Small intestine (tissue), 7 donors: ENCODE measurements around the gene PDCD5. TPM values are rescaled to one million over a fixed set of nuclear protein-coding genes. Genes with fewer than 3 reads are reported as not detected.
A peak's percentile ranks its signal among the peaks of the same experiment; 100 is the strongest.
"Not testable (repeated sequence)": the region's sequence is repeated elsewhere in the genome, so short reads cannot be mapped to it uniquely, and the experiment has no call there.

ENCODE experiments used
- DNase-seq, 2 donors: peaks; one replicate each; pipeline versions ENCODE4 v3.0.0 to v3.0.0-alpha.2; 2013
- FAIRE-seq: peaks from 2 replicates; lab custom pipeline; 2012; peaks lifted over from hg19 to GRCh38; lab: Jason Lieb, UNC
- H3K27ac ChIP-seq, 3 donors: one replicate each; pipeline ENCODE4 v1.5.1; 2013; ENCODE audit warnings: low read length in 2 of 3, mild to moderate bottlenecking in 2 of 3, control low read depth in 1 of 3, inconsistent platforms in 1 of 3, low read depth in 1 of 3, moderate library complexity in 1 of 3
- H3K27me3 ChIP-seq, 3 donors: one replicate each; pipeline ENCODE4 v1.6.1; 2013; ENCODE audit warnings: low read length in 3 of 3, inconsistent platforms in 1 of 3; ENCODE audit not compliant: control insufficient read depth in 3 of 3, insufficient read depth in 3 of 3
- H3K36me3 ChIP-seq, 3 donors: one replicate each; pipeline ENCODE4 v1.6.1; 2013; ENCODE audit warnings: low read length in 3 of 3, inconsistent platforms in 1 of 3, low read depth in 1 of 3, mild to moderate bottlenecking in 1 of 3, moderate library complexity in 1 of 3; ENCODE audit not compliant: control insufficient read depth in 3 of 3, insufficient read depth in 2 of 3
- H3K4me1 ChIP-seq, 3 donors: one replicate each; pipeline ENCODE4 v1.6.1; 2013; ENCODE audit warnings: low read length in 2 of 3, inconsistent platforms in 1 of 3, low read depth in 1 of 3, mild to moderate bottlenecking in 1 of 3, moderate library complexity in 1 of 3; ENCODE audit not compliant: control insufficient read depth in 3 of 3, insufficient read depth in 2 of 3
- H3K4me3 ChIP-seq, 3 donors: one replicate each; pipeline ENCODE4 v1.5.1; 2013; ENCODE audit warnings: low read length in 3 of 3, control low read depth in 1 of 3, inconsistent platforms in 1 of 3, low read depth in 1 of 3, mild to moderate bottlenecking in 1 of 3, moderate library complexity in 1 of 3
- H3K9me3 ChIP-seq, 2 donors: one replicate each; pipeline ENCODE4 v1.6.1; 2013; ENCODE audit warnings: low read depth in 1 of 2, low read length in 1 of 2; ENCODE audit not compliant: control insufficient read depth in 2 of 2, insufficient read depth in 1 of 2
- WGBS, 3 donors: extraction: QIAGEN DNeasy Blood & Tissue Kit; methylation state at CpG; one replicate each; pipeline ENCODE4 v1.1.7; 2013; 5-methylcytosine and 5-hydroxymethylcytosine counted together
- polyA plus RNA-seq, 4 donors: library from polyadenylated mRNA; stranded (reverse) in 3 of 4; unstranded in 1 of 4; fragments of 200-250 nt in 3 of 4; fragments of 120-200 nt in 1 of 4; gene quantifications; one replicate each; pipeline versions ENCODE4 v1.2.1 to v1.2.3, GENCODE V29; 2013
- donor health status: healthy with polysubstance abuse.
- donor health status: control.
- donor health status: control.
- donor health status: Bipolar disorder and iron deficiency.
- donor health status: healthy.

The PDCD5 gene
- polyA plus RNA-seq, 4 donors = 47.8 to 114 (median 105) TPM

GRCh38 chr19:32567486-32567885 is 13.5 kb upstream of the PDCD5 start:
- DNase-seq (no peak), FAIRE-seq (no peak)
- no peaks in the 10 kb centered on the region for H3K9me3 ChIP-seq
- 91 to 93% (median 92%) methylated on average over 9 of the region's 9 CpGs for WGBS, 3 donors
- H3K4me1 ChIP-seq = no peaks in the 10 kb centered on the region
- H3K27me3 ChIP-seq = no peaks in the 10 kb centered on the region
- H3K27ac ChIP-seq = no peak overlapping the region
- H3K36me3 ChIP-seq = no peaks in the 10 kb centered on the region
- no peak overlapping the region for H3K4me3 ChIP-seq

- peak; percentile 57 to 66 for DNase-seq
- FAIRE-seq = no peak
- Histone ChIP-seq H3K4me1 (no peaks in the 10 kb centered on the region), H3K27me3 (peaks cover 0 to 2% (median 0%) of the 10 kb centered on the region in 3 donors), H3K4me3 (no peak overlapping the region), H3K27ac (no peak overlapping the region), H3K36me3 (no peaks in the 10 kb centered on the region), H3K9me3 (no peaks in the 10 kb centered on the region)
- WGBS, 3 donors = 30 to 35% (median 31%) methylated on average over 15 of the region's 15 CpGs
Observed at GRCh38 chr19:32570081-32570785, 10.8 kb upstream of the PDCD5 start.

- not testable (repeated sequence) for FAIRE-seq, H3K4me3 ChIP-seq, DNase-seq, H3K9me3 ChIP-seq, H3K36me3 ChIP-seq, H3K27ac ChIP-seq, H3K4me1 ChIP-seq, H3K27me3 ChIP-seq
- WGBS, 3 donors = 79 to 86% (median 83%) methylated on average over 10 to 36 of the region's 36 CpGs
Observed at GRCh38 chr19:32571471-32572075, 9.4 kb upstream of the PDCD5 start.

- H3K4me3 ChIP-seq, DNase-seq, H3K27ac ChIP-seq, H3K9me3 ChIP-seq, H3K36me3 ChIP-seq, H3K4me1 ChIP-seq, FAIRE-seq, H3K27me3 ChIP-seq: not testable (repeated sequence)
- 64 to 75% (median 73%) methylated on average over 17 to 20 of the region's 21 CpGs for WGBS, 3 donors
Observed at GRCh38 chr19:32572700-32573491, 8.1 kb upstream of the PDCD5 start.

GRCh38 chr19:32573492-32573794 is 7.5 kb upstream of the PDCD5 start:
- Histone ChIP-seq H3K27me3 (peaks cover 0 to 2% (median 0%) of the 10 kb centered on the region in 3 donors), H3K4me3 (no peak overlapping the region), H3K9me3 (no peaks in the 10 kb centered on the region), H3K27ac (no peak overlapping the region), H3K36me3 (no peaks in the 10 kb centered on the region), H3K4me1 (no peaks in the 10 kb centered on the region)
- DNase-seq (no peak), FAIRE-seq (no peak)
- WGBS, 3 donors = 69 to 91% (median 90%) methylated on average over 3 of the region's 3 CpGs

GRCh38 chr19:32576790-32577189 is 4.2 kb upstream of the PDCD5 start:
- peaks cover 0 to 2% (median 0%) of the 10 kb centered on the region in 3 donors for H3K27me3 ChIP-seq
- H3K27ac ChIP-seq = no peak overlapping the region
- no peaks in the 10 kb centered on the region for H3K36me3 ChIP-seq
- no peak overlapping the region for H3K4me3 ChIP-seq
- no peak for DNase-seq
- no peak for FAIRE-seq
- H3K9me3 ChIP-seq = no peaks in the 10 kb centered on the region
- WGBS, 3 donors = 56 to 86% (median 79%) methylated on average over 1 of the region's 1 CpG
- no peaks in the 10 kb centered on the region for H3K4me1 ChIP-seq

- Histone ChIP-seq H3K4me1 (peaks cover 2 to 5% (median 3%) of the 10 kb centered on the region in 3 donors), H3K9me3 (no peaks in the 10 kb centered on the region), H3K27me3 (no peaks in the 10 kb centered on the region), H3K4me3 (peak overlapping the region; percentile 10 to 67 (median 55)), H3K36me3 (peaks cover 0 to 16% (median 0%) of the 10 kb centered on the region in 3 donors), H3K27ac (peak overlapping the region; percentile 28 to 50 (median 33))
- 11 to 19% (median 15%) methylated on average over 22 of the region's 22 CpGs for WGBS, 3 donors
- DNase-seq = no peak
- no peak for FAIRE-seq
Observed at GRCh38 chr19:32580353-32580900, 563 bp upstream of the PDCD5 start.

- Histone ChIP-seq H3K9me3 (no peaks in the 10 kb centered on the region), H3K36me3 (peaks cover 3 to 21% (median 5%) of the 10 kb centered on the region in 3 donors), H3K4me1 (peaks cover 2 to 5% (median 3%) of the 10 kb centered on the region in 3 donors), H3K27me3 (no peaks in the 10 kb centered on the region), H3K27ac (peak overlapping the region in 2 of 3 donors; percentile 77 to 96), H3K4me3 (peak overlapping the region; percentile 77 to 83 (median 82))
- 2 to 3% (median 3%) methylated on average over 27 of the region's 27 CpGs for WGBS, 3 donors
- DNase-seq (peak in 1 of 2 donors; percentile 40), FAIRE-seq (no peak)
Observed at GRCh38 chr19:32581705-32582179, 752 bp downstream of the PDCD5 start.
